HepG2 (cell line): ENCODE data around the gene CD6. TPM values are rescaled to one million over a fixed set of nuclear protein-coding genes. Genes with fewer than 3 reads are reported as not detected.

Source experiments
- AGO2 ChIP-seq: fragments of 200-400 bp; formaldehyde crosslinking; optimal IDR thresholded peaks from 2 replicates; pipeline ENCODE3; 2017; ENCODE audit warnings: mild to moderate bottlenecking, low read depth, low read length, moderate library complexity
- ATAD3A ChIP-seq: sonication (generic); formaldehyde crosslinking; IDR thresholded peaks from 2 replicates; pipeline ENCODE4 v1.4.0; 2020; ENCODE audit warnings: missing genetic modification reagents
- ATF7 ChIP-seq, 2 experiments: fragments of 450-650 bp in 1 of 2; sonication (generic) in 1 of 2; formaldehyde crosslinking in 1 of 2; IDR thresholded peaks; 2 replicates each; pipeline versions ENCODE4 v1.4.0 to v1.6.1; 2016 to 2020; ENCODE audit warnings: antibody characterized with exemption in 1 of 2, mild to moderate bottlenecking in 1 of 2, missing genetic modification reagents in 1 of 2
- PLRG1 ChIP-seq: fragments of 450-650 bp; conservative IDR thresholded peaks from 2 replicates; pipeline ENCODE4 v1.6.1; 2016
- SMARCE1 ChIP-seq: fragments of 450-650 bp; IDR thresholded peaks from 2 replicates; pipeline ENCODE4 v1.6.1; 2017; ENCODE audit warnings: borderline replicate concordance
- SRSF4 ChIP-seq: fragments of 200-400 bp; formaldehyde crosslinking; IDR thresholded peaks from one replicate; pipeline ENCODE4 v1.6.1; 2018; ENCODE audit warnings: mild to moderate bottlenecking, low read depth, low read length, moderate library complexity; ENCODE audit not compliant: poor library complexity, severe bottlenecking
- ZBTB3 ChIP-seq: sonication (generic); formaldehyde crosslinking; IDR thresholded peaks from 2 replicates; pipeline ENCODE4 v1.4.0; 2020; ENCODE audit warnings: low read depth, mild to moderate bottlenecking, moderate library complexity, missing genetic modification reagents, borderline replicate concordance
- ZBTB42 ChIP-seq: sonication (generic); formaldehyde crosslinking; IDR thresholded peaks from 2 replicates; pipeline ENCODE4 v1.5.0; 2020; ENCODE audit warnings: mild to moderate bottlenecking, missing genetic modification reagents
- ZFX ChIP-seq: sonication (generic); formaldehyde crosslinking; IDR thresholded peaks from 2 replicates; pipeline ENCODE4 v1.4.0; 2020; ENCODE audit warnings: mild to moderate bottlenecking, low read depth, missing genetic modification reagents, moderate library complexity
- ZNF335 ChIP-seq: sonication (generic); formaldehyde crosslinking; IDR thresholded peaks from 2 replicates; pipeline ENCODE4 v1.4.0; 2020; ENCODE audit warnings: missing genetic modification reagents
- ZNF451 ChIP-seq: sonication (generic); formaldehyde crosslinking; IDR thresholded peaks from 2 replicates; pipeline ENCODE4 v1.5.0; 2020; ENCODE audit warnings: mild to moderate bottlenecking, missing genetic modification reagents
- ZNF496 ChIP-seq: sonication (generic); formaldehyde crosslinking; IDR thresholded peaks from 2 replicates; pipeline ENCODE4 v1.8.1; 2023; ENCODE audit warnings: mild to moderate bottlenecking, moderate library complexity, missing genetic modification reagents; ENCODE audit not compliant: insufficient replicate concordance
- ZNF562 ChIP-seq: sonication (generic); formaldehyde crosslinking; IDR thresholded peaks from 2 replicates; pipeline ENCODE4 v1.8.0; 2022; ENCODE audit warnings: missing genetic modification reagents, borderline replicate concordance
- ZNF660 ChIP-seq: sonication (generic); formaldehyde crosslinking; IDR thresholded peaks from 2 replicates; pipeline ENCODE4 v1.5.1; 2020; ENCODE audit warnings: mild to moderate bottlenecking, low read depth, missing genetic modification reagents, borderline replicate concordance
- ZNF678 ChIP-seq: sonication (generic); formaldehyde crosslinking; IDR thresholded peaks from 2 replicates; pipeline ENCODE4 v1.4.0; 2020; ENCODE audit warnings: mild to moderate bottlenecking, missing genetic modification reagents
- polyA plus RNA-seq, 8 experiments: library from polyadenylated mRNA; depleted of rRNA in 3 of 8; stranded (reverse) in 7 of 8; unstranded in 1 of 8; fragments of >200 nt; fragmentation: Illumina TruSeq in 4 of 8; extraction: Trizol in 4 of 8; gene quantifications; 2 replicates each; pipeline versions ENCODE4 v1.2.1 to v1.2.3, GENCODE V29; 2011 to 2016; ENCODE audit warnings: low read depth in 4 of 8, missing spikeins in 1 of 8, mixed read lengths in 1 of 8; ENCODE audit not compliant: insufficient read depth in 1 of 8
- total RNA-seq, 5 experiments: library from RNA; depleted of rRNA; stranded (reverse); fragments of >200 nt; fragmentation: Illumina TruSeq; extraction: Trizol; gene quantifications; 2 replicates each; pipeline ENCODE4 v1.2.3, GENCODE V29; 2016; ENCODE audit warnings: low read depth in 1 of 5
- TF ChIP-seq, protein P1 (sequence below): sonication (generic); formaldehyde crosslinking; IDR thresholded peaks from 2 replicates; pipeline ENCODE4 v1.4.0; 2020; ENCODE audit warnings: mild to moderate bottlenecking, missing genetic modification reagents, borderline replicate concordance
- TF ChIP-seq, protein P2 (sequence below): IDR thresholded peaks from 2 replicates; pipeline ENCODE4 v1.6.1; 2012; ENCODE audit warnings: inconsistent platforms
- TF ChIP-seq, protein P3 (sequence below): sonication (generic); formaldehyde crosslinking; IDR thresholded peaks from 2 replicates; pipeline ENCODE4 v1.8.0; 2022; ENCODE audit warnings: missing genetic modification reagents, low read depth, mild to moderate bottlenecking, borderline replicate concordance
- TF ChIP-seq, protein P4 (sequence below): sonication (generic); formaldehyde crosslinking; IDR thresholded peaks from 2 replicates; pipeline ENCODE4 v1.5.0; 2020; ENCODE audit warnings: missing genetic modification reagents
- TF ChIP-seq, protein P5 (sequence below): sonication (generic); formaldehyde crosslinking; IDR thresholded peaks from 2 replicates; pipeline ENCODE4 v1.4.0; 2020; ENCODE audit warnings: mild to moderate bottlenecking, missing genetic modification reagents
- TF ChIP-seq, protein P6 (sequence below): sonication (generic); formaldehyde crosslinking; IDR thresholded peaks from 2 replicates; pipeline ENCODE4 v1.8.0; 2022; ENCODE audit warnings: mild to moderate bottlenecking, missing genetic modification reagents; ENCODE audit not compliant: insufficient replicate concordance

The CD6 gene
- total and polyA plus RNA-seq, 2 of the 13 experiments (the other 11 are each of a cell fraction or from before 2014, with no cell fraction given), result not detected

DNA sequence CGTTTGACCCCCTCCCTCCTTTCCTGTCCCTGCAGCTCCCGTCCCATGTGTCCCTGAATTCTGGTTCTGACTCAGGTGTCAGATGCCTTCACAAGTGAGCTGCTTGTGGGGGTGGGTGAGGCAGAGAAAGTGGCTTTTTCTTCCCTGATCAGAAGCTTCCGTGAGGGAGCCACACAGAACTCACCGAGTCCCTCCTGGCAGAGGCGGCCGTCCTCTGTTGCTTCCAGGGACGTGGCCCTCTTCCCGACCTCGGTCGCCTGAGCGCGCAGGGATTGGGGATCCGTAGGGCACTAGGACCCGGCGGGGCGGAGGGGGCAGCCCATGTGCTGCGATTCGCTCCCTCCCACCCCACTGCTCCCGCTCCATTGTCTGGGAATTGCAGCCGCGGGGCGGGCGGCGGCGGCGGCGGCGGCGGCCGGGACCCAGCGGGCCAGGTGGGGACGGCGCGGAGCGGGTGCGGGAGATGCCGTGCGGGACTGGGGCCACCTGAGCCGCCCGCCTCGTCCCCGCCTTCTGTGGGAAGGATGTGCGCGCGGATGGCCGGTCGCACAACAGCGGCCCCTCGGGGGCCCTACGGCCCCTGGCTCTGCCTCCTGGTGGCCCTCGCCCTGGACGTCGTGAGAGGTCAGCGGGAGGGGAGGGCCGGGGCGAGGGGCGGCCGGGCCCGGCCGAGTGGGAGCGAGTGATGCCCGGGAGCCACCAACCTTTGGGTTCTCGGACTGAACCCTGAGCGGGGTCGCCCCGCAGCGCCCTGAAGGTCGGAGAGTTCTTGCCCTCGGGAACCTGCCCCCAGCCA is 47.2 kb upstream of the CD6 start, which contains the start of gene TMEM132A (continued):
- TF ChIP-seq, protein P1, sequence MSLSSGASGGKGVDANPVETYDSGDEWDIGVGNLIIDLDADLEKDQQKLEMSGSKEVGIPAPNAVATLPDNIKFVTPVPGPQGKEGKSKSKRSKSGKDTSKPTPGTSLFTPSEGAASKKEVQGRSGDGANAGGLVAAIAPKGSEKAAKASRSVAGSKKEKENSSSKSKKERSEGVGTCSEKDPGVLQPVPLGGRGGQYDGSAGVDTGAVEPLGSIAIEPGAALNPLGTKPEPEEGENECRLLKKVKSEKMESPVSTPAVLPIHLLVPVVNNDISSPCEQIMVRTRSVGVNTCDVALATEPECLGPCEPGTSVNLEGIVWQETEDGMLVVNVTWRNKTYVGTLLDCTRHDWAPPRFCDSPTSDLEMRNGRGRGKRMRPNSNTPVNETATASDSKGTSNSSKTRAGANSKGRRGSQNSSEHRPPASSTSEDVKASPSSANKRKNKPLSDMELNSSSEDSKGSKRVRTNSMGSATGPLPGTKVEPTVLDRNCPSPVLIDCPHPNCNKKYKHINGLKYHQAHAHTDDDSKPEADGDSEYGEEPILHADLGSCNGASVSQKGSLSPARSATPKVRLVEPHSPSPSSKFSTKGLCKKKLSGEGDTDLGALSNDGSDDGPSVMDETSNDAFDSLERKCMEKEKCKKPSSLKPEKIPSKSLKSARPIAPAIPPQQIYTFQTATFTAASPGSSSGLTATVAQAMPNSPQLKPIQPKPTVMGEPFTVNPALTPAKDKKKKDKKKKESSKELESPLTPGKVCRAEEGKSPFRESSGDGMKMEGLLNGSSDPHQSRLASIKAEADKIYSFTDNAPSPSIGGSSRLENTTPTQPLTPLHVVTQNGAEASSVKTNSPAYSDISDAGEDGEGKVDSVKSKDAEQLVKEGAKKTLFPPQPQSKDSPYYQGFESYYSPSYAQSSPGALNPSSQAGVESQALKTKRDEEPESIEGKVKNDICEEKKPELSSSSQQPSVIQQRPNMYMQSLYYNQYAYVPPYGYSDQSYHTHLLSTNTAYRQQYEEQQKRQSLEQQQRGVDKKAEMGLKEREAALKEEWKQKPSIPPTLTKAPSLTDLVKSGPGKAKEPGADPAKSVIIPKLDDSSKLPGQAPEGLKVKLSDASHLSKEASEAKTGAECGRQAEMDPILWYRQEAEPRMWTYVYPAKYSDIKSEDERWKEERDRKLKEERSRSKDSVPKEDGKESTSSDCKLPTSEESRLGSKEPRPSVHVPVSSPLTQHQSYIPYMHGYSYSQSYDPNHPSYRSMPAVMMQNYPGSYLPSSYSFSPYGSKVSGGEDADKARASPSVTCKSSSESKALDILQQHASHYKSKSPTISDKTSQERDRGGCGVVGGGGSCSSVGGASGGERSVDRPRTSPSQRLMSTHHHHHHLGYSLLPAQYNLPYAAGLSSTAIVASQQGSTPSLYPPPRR (CRISPR knock-in tag), result no peak
- TF ChIP-seq ZBTB3, result no peak
- TF ChIP-seq SRSF4, result no peak
- TF ChIP-seq ATF7 (IDR thresholded peaks at IDR 0.05), result no peak
- TF ChIP-seq ATF7 (CRISPR knock-in tag; IDR thresholded peaks at IDR 0.05), result no peak
- no peak for TF ChIP-seq SMARCE1
- TF ChIP-seq, protein P2, sequence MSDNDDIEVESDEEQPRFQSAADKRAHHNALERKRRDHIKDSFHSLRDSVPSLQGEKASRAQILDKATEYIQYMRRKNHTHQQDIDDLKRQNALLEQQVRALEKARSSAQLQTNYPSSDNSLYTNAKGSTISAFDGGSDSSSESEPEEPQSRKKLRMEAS, result peak; percentile 96
- TF ChIP-seq ZFX (CRISPR knock-in tag), result peak; percentile 55
- no peak for TF ChIP-seq ZBTB42 (CRISPR knock-in tag)
- TF ChIP-seq, protein P3, sequence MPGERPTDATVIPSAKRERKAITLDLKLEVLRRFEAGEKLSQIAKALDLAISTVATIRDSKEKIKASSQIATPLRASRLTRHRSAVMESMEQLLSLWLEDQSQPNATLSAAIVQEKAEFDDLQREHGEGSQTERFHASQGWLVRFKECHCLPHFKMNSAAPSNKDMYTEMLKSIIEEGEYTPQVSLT, result no peak
- no peak for TF ChIP-seq ZNF678 (CRISPR knock-in tag)
- TF ChIP-seq ZNF496 (CRISPR knock-in tag), result no peak
- TF ChIP-seq, protein P4, sequence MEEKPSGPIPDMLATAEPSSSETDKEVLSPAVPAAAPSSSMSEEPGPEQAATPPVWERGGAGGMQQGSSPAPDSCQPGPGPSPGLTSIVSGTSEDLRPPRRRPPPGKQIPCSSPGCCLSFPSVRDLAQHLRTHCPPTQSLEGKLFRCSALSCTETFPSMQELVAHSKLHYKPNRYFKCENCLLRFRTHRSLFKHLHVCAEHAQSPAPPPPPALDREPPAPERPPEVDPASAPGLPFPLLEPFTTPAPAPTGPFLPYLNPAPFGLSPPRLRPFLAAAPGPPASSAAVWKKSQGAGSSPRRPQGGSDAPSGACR (CRISPR knock-in tag), result 0 out of 2 replicates have a peak, but pooled peaks have one; percentile 38
- no peak for TF ChIP-seq ZNF562
- no peak for TF ChIP-seq PLRG1
- TF ChIP-seq ATAD3A, result no peak
- no peak for TF ChIP-seq ZNF451 (CRISPR knock-in tag)
- TF ChIP-seq, protein P5, sequence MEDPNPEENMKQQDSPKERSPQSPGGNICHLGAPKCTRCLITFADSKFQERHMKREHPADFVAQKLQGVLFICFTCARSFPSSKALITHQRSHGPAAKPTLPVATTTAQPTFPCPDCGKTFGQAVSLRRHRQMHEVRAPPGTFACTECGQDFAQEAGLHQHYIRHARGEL (CRISPR knock-in tag), result no peak
- TF ChIP-seq, protein P6, sequence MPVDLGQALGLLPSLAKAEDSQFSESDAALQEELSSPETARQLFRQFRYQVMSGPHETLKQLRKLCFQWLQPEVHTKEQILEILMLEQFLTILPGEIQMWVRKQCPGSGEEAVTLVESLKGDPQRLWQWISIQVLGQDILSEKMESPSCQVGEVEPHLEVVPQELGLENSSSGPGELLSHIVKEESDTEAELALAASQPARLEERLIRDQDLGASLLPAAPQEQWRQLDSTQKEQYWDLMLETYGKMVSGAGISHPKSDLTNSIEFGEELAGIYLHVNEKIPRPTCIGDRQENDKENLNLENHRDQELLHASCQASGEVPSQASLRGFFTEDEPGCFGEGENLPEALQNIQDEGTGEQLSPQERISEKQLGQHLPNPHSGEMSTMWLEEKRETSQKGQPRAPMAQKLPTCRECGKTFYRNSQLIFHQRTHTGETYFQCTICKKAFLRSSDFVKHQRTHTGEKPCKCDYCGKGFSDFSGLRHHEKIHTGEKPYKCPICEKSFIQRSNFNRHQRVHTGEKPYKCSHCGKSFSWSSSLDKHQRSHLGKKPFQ (CRISPR knock-in tag), result no peak
- no peak for TF ChIP-seq ZNF335 (CRISPR knock-in tag)
- TF ChIP-seq AGO2, result no peak
- no peak for TF ChIP-seq ZNF660 (CRISPR knock-in tag)
